Psoas muscle (tissue), 8 donors: ENCODE data around the gene VPS37C. TPM values are rescaled to one million over a fixed set of nuclear protein-coding genes. Genes with fewer than 3 reads are reported as not detected.

Experiments used
- ATAC-seq, 4 donors: fragments of 200-7000 bp; cut with Tn5 transposase; one replicate each; pipeline ENCODE4 v1.9.1; 2020; ENCODE audit warnings: moderate library complexity in 3 of 4, mild to moderate bottlenecking in 2 of 4
- DNase-seq, 2 donors: peaks; one replicate each; pipeline ENCODE4 v3.0.0-alpha.2; 2020
- H3K27ac ChIP-seq: fragments of 200-600 bp; one replicate; pipeline ENCODE4 v1.8.0; 2022
- H3K27me3 ChIP-seq, 3 donors: fragments of 200-600 bp in 1 of 3; one replicate each; pipeline versions ENCODE4 v1.6.1 to v1.8.0; 2013 to 2022; ENCODE audit warnings: low read length in 2 of 3, mild to moderate bottlenecking in 2 of 3, moderate library complexity in 1 of 3; ENCODE audit not compliant: insufficient read depth in 3 of 3
- H3K36me3 ChIP-seq, 2 donors: fragments of 200-600 bp in 1 of 2; one replicate each; pipeline versions ENCODE4 v1.6.1 to v1.8.0; 2013 to 2022; ENCODE audit warnings: low read depth in 1 of 2, mild to moderate bottlenecking in 1 of 2, moderate library complexity in 1 of 2; ENCODE audit not compliant: insufficient read depth in 1 of 2
- H3K4me1 ChIP-seq: fragments of 200-600 bp; one replicate; pipeline ENCODE4 v1.8.0; 2022
- H3K4me3 ChIP-seq: fragments of 200-600 bp; one replicate; pipeline ENCODE4 v1.8.0; 2022; ENCODE audit warnings: mild to moderate bottlenecking
- H3K9me3 ChIP-seq: fragments of 200-600 bp; one replicate; pipeline ENCODE4 v1.8.0; 2022
- WGBS, 3 donors: extraction: QIAGEN DNeasy Blood & Tissue Kit; methylation state at CpG; one replicate each; pipeline versions ENCODE4 v1.1.6 to v1.1.7; 2013; 5-methylcytosine and 5-hydroxymethylcytosine counted together
- intact Hi-C, 2 donors: fragments of 100-400 bp; cut with DNase I; formaldehyde crosslinking; loops; one replicate each; pipeline versions ENCODE4 v1.11.0 to v1.14.2; 2022
- polyA plus RNA-seq, 3 donors: library from polyadenylated mRNA; stranded (reverse); fragments of 200-250 nt; gene quantifications; one replicate each; pipeline ENCODE4 v1.2.3, GENCODE V29; 2013
- total RNA-seq, 4 donors: library from RNA; stranded (reverse); fragmentation: NEBNext Ultra II Directional in 2 of 4; extraction: Animal tissue kit (Norgen Biotek cat#: 25700) in 2 of 4; gene quantifications; one replicate each; pipeline versions ENCODE4 v1.2.1 to v1.2.4, GENCODE V29; 2021 to 2023
- TF ChIP-seq, protein P1 (sequence below): fragments of 200-600 bp; IDR thresholded peaks from one replicate; pipeline ENCODE4 v1.8.0; 2022; ENCODE audit warnings: antibody characterized with exemption
- donor health status: healthy with polysubstance abuse.
- donor health status: DM: no; HTN: no; CAD: no; lungs with moderate emphysema.
- donor health status: Bipolar disorder and iron deficiency.
- donor health status: healthy.
- donor health status: DM: yes; HTN: yes; CAD: no.
- donor health status: DM: no; HTN: no; CAD: no.
- donor health status: DM: no; HTN: no; CAD: no.
- donor health status: DM: yes; HTN: yes; CAD: no.

Gene VPS37C
- total and polyA plus RNA-seq, 7 donors: 16.9 to 39.8 (median 25.6) TPM

DNA sequence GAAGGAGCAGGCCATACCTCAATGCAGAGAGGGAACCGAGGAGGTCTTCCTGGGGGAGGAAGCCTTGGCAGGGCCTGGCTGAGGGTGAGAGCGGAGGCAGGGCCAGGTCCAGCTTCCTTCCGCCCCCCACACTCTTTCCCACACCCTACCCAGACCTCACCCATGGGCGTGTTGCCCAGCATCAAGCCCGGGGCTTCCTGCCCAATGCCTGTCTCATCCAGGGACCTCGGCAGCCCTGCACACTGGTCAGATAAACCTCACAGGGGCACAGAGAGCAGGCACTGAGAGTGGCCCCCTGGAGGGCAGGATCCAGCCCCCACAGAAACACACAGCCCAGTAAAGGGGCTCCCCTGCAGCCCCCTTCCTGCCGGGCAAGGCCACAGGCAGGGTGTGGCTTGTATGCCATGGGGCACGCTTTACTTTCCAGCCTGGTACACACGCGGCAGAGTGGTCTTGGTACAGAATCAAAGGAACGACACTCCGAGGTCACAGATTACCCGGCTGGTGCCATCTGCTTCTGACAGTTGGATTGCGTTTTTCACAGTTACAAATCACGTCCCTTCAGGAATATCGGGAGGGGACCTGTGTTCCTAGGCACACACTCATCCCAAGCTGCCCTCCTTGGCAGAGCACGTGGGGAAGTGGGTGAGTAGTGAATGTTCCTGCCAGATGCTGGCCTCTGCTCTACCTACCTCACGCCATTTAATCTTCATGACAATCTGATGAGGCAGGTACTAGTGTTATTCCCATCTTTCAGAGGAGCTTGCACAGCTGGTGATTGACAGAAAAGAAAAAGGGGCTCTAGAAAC is 79.0 kb downstream of the VPS37C start:
- intact Hi-C loops: no loop called here
- 33 to 44% (median 34%) methylated on average over 18 of the region's 18 CpGs for WGBS, 3 donors
- H3K4me3 ChIP-seq: no peak overlapping the region
- TF ChIP-seq, protein P1, sequence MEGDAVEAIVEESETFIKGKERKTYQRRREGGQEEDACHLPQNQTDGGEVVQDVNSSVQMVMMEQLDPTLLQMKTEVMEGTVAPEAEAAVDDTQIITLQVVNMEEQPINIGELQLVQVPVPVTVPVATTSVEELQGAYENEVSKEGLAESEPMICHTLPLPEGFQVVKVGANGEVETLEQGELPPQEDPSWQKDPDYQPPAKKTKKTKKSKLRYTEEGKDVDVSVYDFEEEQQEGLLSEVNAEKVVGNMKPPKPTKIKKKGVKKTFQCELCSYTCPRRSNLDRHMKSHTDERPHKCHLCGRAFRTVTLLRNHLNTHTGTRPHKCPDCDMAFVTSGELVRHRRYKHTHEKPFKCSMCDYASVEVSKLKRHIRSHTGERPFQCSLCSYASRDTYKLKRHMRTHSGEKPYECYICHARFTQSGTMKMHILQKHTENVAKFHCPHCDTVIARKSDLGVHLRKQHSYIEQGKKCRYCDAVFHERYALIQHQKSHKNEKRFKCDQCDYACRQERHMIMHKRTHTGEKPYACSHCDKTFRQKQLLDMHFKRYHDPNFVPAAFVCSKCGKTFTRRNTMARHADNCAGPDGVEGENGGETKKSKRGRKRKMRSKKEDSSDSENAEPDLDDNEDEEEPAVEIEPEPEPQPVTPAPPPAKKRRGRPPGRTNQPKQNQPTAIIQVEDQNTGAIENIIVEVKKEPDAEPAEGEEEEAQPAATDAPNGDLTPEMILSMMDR: no peak
- H3K36me3 ChIP-seq: no peaks in the 10 kb centered on the region
- H3K4me1 ChIP-seq: no peaks in the 10 kb centered on the region
- no peak for ATAC-seq
- no peaks in the 10 kb centered on the region for H3K9me3 ChIP-seq
- H3K27me3 ChIP-seq: no peaks in the 10 kb centered on the region
- no peak for DNase-seq
- no peak overlapping the region for H3K27ac ChIP-seq

DNA sequence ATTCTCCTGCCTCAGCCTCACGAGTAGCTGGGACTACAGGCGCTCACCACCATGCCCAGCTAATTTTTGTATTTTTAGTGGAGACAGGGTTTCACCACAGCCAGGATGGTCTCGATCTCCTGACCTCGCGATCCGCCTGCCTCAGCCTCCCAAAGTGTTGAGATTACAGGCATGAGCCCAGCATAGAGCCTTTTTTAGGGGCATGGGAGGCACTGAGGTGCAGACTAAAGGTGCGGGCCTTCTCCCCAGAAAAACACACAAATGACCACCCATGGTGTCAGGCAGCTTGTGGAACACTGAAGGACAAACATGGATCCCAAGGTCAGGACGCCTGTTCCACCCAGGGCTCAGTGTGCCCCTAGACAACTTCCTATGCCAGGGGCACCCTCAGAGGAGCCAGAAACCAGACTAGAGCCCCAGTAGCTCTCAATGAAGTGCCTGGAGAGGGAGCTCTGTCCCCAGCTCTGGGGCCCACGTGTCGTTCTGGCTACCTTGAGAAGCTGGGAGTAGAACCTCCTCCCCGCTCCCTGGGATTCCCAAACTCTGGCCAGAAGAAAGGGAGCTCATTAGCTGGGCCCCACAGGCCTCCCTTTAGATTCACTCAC is 80.1 kb downstream of the VPS37C start:
- TF ChIP-seq, protein P1: no peak
- intact Hi-C loops: no loop called here
- no peak overlapping the region for H3K4me3 ChIP-seq
- 83 to 86% (median 84%) methylated on average over 11 of the region's 11 CpGs for WGBS, 3 donors
- no peak for DNase-seq
- H3K36me3 ChIP-seq: no peaks in the 10 kb centered on the region
- no peak for ATAC-seq
- H3K27me3 ChIP-seq: no peaks in the 10 kb centered on the region
- H3K9me3 ChIP-seq: no peaks in the 10 kb centered on the region
- H3K4me1 ChIP-seq: no peaks in the 10 kb centered on the region
- H3K27ac ChIP-seq: no peak overlapping the region

DNA sequence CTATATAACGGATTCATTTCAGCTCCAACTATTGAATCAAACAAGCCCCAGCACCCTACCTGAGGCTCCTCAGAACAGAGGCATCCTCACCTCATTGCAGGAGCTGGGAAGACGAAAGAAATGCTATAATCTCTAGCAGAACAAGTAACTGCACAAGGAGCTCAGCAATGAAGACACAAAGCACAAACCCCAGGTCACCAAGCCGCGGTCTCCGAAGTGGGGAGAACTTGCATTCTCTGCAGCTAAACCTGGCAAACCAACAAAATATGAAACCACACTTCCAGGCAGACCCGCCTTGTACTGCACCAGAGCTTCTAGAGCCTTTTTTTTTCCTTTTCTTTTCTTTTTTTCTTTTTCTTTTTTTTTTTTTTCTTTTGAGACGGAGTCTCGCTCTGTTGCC is 80.7 kb downstream of the VPS37C start:
- H3K27ac ChIP-seq: no peak overlapping the region
- DNase-seq (no peak), ATAC-seq (no peak)
- no peaks in the 10 kb centered on the region for H3K4me1 ChIP-seq
- WGBS, 3 donors: 89 to 93% (median 93%) methylated on average over 8 of the region's 8 CpGs
- TF ChIP-seq, protein P1: no peak
- H3K27me3 ChIP-seq: no peaks in the 10 kb centered on the region
- H3K9me3 ChIP-seq: no peaks in the 10 kb centered on the region
- no peak overlapping the region for H3K4me3 ChIP-seq
- intact Hi-C loops: no loop called here
- H3K36me3 ChIP-seq: no peaks in the 10 kb centered on the region

Other genes with a start within 250 kb of the VPS37C start
- 10 to 100 TPM; 70.2 to 73.4 (median 71.5) TPM for gene TMEM109, start 247.3 kb downstream of the VPS37C start, total RNA-seq
- 100 to 1,000 TPM in 1 of 3 donors, 10 to 100 TPM in 2; 69.2 to 130 (median 78.1) TPM for gene TMEM109, start 247.3 kb downstream of the VPS37C start, polyA plus RNA-seq
- gene TMEM132A, start 237.0 kb downstream of the VPS37C start, total RNA-seq: 1 to 10 TPM; 3.3 to 7.7 (median 6.1) TPM
- gene TMEM132A, start 237.0 kb downstream of the VPS37C start, polyA plus RNA-seq: 1 to 10 TPM; 2.0 to 3.7 (median 2.6) TPM
- gene SLC15A3, start 209.2 kb downstream of the VPS37C start, total RNA-seq: 10 to 100 TPM in 1 of 4 donors, 1 to 10 TPM in 3; 7.2 to 14.6 (median 8.6) TPM
- gene SLC15A3, start 209.2 kb downstream of the VPS37C start, polyA plus RNA-seq: 10 to 100 TPM in 1 of 3 donors, 1 to 10 TPM in 2; 7.8 to 10.3 (median 8.2) TPM
- under 1 TPM; 0.43 to 0.74 (median 0.49) TPM for gene CD6, start 189.7 kb downstream of the VPS37C start, total RNA-seq
- under 1 TPM; 0.05 to 0.34 (median 0.05) TPM for gene CD6, start 189.7 kb downstream of the VPS37C start, polyA plus RNA-seq
- under 1 TPM in 3 of 4 donors, not detected in 1; 0.08 to 0.17 (median 0.17) TPM for gene CD5, start 58.9 kb downstream of the VPS37C start, total RNA-seq
- under 1 TPM in 2 of 3 donors, not detected in 1; 0.04 to 0.05 TPM for gene CD5, start 58.9 kb downstream of the VPS37C start, polyA plus RNA-seq
- gene PGA3, start 42.1 kb upstream of the VPS37C start, total RNA-seq: under 1 TPM in 1 of 4 donors, not detected in 3; 0.84 TPM
- 1 to 10 TPM in 2 of 3 donors, under 1 TPM in 1; 0.29 to 1.1 (median 1.1) TPM for gene PGA3, start 42.1 kb upstream of the VPS37C start, polyA plus RNA-seq
- gene PGA4, start 60.9 kb upstream of the VPS37C start, total RNA-seq: 1 to 10 TPM in 1 of 4 donors, under 1 TPM in 1, not detected in 2; 0.57 to 1.4 TPM
- gene PGA4, start 60.9 kb upstream of the VPS37C start, polyA plus RNA-seq: 1 to 10 TPM in 1 of 3 donors, under 1 TPM in 2; 0.08 to 1.1 (median 0.48) TPM
- gene PGA5, start 79.7 kb upstream of the VPS37C start, total RNA-seq: under 1 TPM in 2 of 4 donors, not detected in 2; 0.19 to 0.42 TPM
- gene PGA5, start 79.7 kb upstream of the VPS37C start, polyA plus RNA-seq: under 1 TPM in 2 of 3 donors, not detected in 1; 0.17 to 0.44 TPM
- 1 to 10 TPM in 2 of 4 donors, under 1 TPM in 2; 0.84 to 1.4 (median 1.1) TPM for gene VWCE, start 133.9 kb upstream of the VPS37C start, total RNA-seq
- under 1 TPM; 0.23 to 0.57 (median 0.43) TPM for gene VWCE, start 133.9 kb upstream of the VPS37C start, polyA plus RNA-seq
- 100 to 1,000 TPM; 156 to 187 (median 175) TPM for gene DDB1, start 171.7 kb upstream of the VPS37C start, total RNA-seq
- gene DDB1, start 171.7 kb upstream of the VPS37C start, polyA plus RNA-seq: 100 to 1,000 TPM; 111 to 161 (median 131) TPM
- gene TKFC, start 171.8 kb upstream of the VPS37C start, total RNA-seq: 10 to 100 TPM; 10.9 to 30.4 (median 16.5) TPM
- 10 to 100 TPM in 1 of 3 donors, 1 to 10 TPM in 2; 7.2 to 17.6 (median 7.5) TPM for gene TKFC, start 171.8 kb upstream of the VPS37C start, polyA plus RNA-seq
- 10 to 100 TPM; 10.3 to 20.6 (median 17.5) TPM for gene CYB561A3, start 200.5 kb upstream of the VPS37C start, total RNA-seq
- gene CYB561A3, start 200.5 kb upstream of the VPS37C start, polyA plus RNA-seq: 10 to 100 TPM in 2 of 3 donors, 1 to 10 TPM in 1; 7.7 to 25.1 (median 12.1) TPM
- gene TMEM138, start 200.9 kb upstream of the VPS37C start, total RNA-seq: 10 to 100 TPM; 12.9 to 28.9 (median 21.0) TPM
- gene TMEM138, start 200.9 kb upstream of the VPS37C start, polyA plus RNA-seq: 10 to 100 TPM; 25.2 to 37.0 (median 31.5) TPM
- 1 to 10 TPM; 3.5 to 6.4 (median 4.8) TPM for gene TMEM216, start 231.2 kb upstream of the VPS37C start, total RNA-seq
- gene TMEM216, start 231.2 kb upstream of the VPS37C start, polyA plus RNA-seq: 10 to 100 TPM in 2 of 3 donors, 1 to 10 TPM in 1; 5.6 to 18.0 (median 10.8) TPM